Type B pancreatic cell (in vitro differentiated cells): ENCODE results near the gene KRT36. TPM values are rescaled to one million over a fixed set of nuclear protein-coding genes. Genes with fewer than 3 reads are reported as not detected.

Experiments used
- DNase-seq: peaks from one replicate; pipeline ENCODE4 v3.0.0; 2021; ENCODE audit warnings: mixed read lengths; ENCODE audit not compliant: unreplicated experiment; ENCODE audit errors: extremely low spot score
- H3K27ac Mint-ChIP-seq: 2 replicates; pipeline ENCODE4 v1.8.0; 2021; ENCODE audit warnings: mild to moderate bottlenecking, mixed read lengths
- H3K27me3 Mint-ChIP-seq: 2 replicates; pipeline ENCODE4 v1.8.0; 2021; ENCODE audit warnings: mixed read lengths
- H3K36me3 Mint-ChIP-seq: 2 replicates; pipeline ENCODE4 v1.8.0; 2021; ENCODE audit warnings: mixed read lengths
- H3K4me1 Mint-ChIP-seq: one replicate; pipeline ENCODE4 v1.8.0; 2021; ENCODE audit warnings: mixed read lengths; ENCODE audit not compliant: unreplicated experiment
- H3K4me3 Mint-ChIP-seq: 2 replicates; pipeline ENCODE4 v1.8.0; 2021; ENCODE audit warnings: mild to moderate bottlenecking, mixed read lengths
- H3K9me3 Mint-ChIP-seq: 2 replicates; pipeline ENCODE4 v1.8.0; 2021; ENCODE audit warnings: mixed read lengths
- total RNA-seq: library from RNA; stranded (reverse); gene quantifications from 2 replicates; pipeline ENCODE4 v1.2.1, GENCODE V29; 2021; ENCODE audit warnings: low replicate concordance
- TF ChIP-seq, protein P1 (sequence below): fragments of 200-600 bp; sonication (generic); conservative IDR thresholded peaks from 2 replicates; pipeline ENCODE4 v1.5.0; 2021; ENCODE audit warnings: antibody characterized with exemption, mild to moderate bottlenecking

KRT36 gene
- total RNA-seq, 1 donor from 2014 or later: 0.17 TPM

DNA sequence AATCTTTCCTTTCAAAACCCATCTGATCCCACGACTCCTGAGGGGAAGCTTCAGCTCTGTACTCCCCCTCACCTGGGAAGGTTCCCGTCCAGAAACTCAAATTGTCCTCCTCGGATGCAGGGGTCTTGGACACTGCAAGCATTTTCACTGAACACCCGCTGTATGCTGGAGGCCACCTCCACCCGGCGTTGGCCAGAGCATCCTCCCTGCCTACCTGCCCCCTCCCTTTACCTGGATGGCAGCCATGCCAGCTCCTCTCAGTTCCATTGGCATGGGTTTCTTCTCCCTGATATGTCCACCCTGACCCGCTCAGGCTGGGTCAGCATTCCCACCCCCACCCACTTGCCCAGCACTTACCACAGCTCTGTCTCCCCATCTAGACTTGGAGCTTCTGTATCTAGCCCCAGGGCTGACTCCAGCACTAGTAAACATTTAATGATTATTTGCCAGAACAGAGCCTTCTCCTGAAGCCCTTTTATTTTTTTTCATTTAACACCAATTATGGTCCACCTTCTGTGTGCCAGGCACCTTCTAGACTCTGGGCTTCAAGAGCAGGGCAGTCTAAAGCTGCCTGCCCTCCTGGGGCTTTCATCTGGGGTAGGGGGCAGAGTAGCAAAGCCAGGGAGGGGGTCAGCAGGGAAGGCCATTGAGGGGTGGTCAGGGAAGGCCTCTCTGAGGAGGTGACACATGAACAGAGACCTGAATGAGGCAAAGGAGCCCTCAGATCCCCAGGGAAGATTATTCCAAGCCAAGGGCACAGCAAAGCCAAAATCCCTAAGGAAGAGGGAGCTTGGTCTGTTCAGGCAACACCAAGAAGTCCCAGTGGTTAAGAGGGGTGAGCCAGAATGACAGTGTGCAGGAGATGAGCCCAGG lies 47.3 kb upstream of the KRT36 start:
- TF ChIP-seq, protein P1, sequence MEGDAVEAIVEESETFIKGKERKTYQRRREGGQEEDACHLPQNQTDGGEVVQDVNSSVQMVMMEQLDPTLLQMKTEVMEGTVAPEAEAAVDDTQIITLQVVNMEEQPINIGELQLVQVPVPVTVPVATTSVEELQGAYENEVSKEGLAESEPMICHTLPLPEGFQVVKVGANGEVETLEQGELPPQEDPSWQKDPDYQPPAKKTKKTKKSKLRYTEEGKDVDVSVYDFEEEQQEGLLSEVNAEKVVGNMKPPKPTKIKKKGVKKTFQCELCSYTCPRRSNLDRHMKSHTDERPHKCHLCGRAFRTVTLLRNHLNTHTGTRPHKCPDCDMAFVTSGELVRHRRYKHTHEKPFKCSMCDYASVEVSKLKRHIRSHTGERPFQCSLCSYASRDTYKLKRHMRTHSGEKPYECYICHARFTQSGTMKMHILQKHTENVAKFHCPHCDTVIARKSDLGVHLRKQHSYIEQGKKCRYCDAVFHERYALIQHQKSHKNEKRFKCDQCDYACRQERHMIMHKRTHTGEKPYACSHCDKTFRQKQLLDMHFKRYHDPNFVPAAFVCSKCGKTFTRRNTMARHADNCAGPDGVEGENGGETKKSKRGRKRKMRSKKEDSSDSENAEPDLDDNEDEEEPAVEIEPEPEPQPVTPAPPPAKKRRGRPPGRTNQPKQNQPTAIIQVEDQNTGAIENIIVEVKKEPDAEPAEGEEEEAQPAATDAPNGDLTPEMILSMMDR: no peak
- Mint-ChIP-seq H3K27ac (peak overlapping the region; percentile 65), H3K36me3 (no peaks in the 10 kb centered on the region), H3K9me3 (no peaks in the 10 kb centered on the region), H3K4me3 (peak overlapping the region; percentile 15), H3K4me1 (peaks cover 37% of the 10 kb centered on the region), H3K27me3 (peaks cover 7% of the 10 kb centered on the region)
- DNase-seq: no peak

DNA sequence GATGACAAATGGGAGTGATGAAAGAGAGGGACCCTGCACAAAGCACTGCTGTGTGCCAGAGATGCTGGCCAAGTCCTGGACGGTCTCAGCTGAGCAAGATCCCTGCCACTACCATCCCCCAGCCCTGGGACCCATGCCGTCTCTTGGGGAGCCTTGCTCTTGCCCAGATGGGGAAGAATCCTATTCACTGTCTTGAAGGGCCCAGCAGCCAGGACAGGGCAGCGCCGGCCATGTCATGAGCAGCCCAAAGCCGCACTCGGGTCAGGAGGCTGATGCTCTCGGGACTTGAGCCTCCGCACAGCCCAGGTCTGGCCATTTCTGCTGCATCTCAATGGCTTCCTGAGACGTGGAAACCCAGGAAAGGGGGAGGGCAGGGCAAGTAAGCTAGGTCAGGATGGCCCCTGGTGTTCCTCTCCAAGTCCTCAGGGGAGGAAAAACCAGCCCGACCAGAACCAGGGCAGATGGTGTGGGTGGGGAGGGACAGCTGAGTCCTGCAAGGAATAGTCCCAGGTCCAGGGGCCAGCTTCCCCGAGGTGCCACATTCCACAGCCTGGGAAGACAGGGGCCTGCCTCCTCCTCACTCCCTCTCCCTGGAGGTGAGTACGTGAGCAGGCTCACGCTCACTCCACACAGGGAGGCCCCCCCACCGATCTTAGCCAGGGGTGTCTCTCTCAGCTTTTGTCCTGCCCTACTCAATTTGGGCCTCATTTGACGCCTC lies 46.2 kb upstream of the KRT36 start:
- DNase-seq: no peak
- no peak overlapping the region for H3K27ac Mint-ChIP-seq
- H3K4me1 Mint-ChIP-seq: peaks cover 33% of the 10 kb centered on the region
- peak overlapping the region; percentile 30 for H3K4me3 Mint-ChIP-seq
- TF ChIP-seq, protein P1: no peak
- H3K27me3 Mint-ChIP-seq: peaks cover 7% of the 10 kb centered on the region
- H3K9me3 Mint-ChIP-seq: no peaks in the 10 kb centered on the region
- H3K36me3 Mint-ChIP-seq: no peaks in the 10 kb centered on the region

DNA sequence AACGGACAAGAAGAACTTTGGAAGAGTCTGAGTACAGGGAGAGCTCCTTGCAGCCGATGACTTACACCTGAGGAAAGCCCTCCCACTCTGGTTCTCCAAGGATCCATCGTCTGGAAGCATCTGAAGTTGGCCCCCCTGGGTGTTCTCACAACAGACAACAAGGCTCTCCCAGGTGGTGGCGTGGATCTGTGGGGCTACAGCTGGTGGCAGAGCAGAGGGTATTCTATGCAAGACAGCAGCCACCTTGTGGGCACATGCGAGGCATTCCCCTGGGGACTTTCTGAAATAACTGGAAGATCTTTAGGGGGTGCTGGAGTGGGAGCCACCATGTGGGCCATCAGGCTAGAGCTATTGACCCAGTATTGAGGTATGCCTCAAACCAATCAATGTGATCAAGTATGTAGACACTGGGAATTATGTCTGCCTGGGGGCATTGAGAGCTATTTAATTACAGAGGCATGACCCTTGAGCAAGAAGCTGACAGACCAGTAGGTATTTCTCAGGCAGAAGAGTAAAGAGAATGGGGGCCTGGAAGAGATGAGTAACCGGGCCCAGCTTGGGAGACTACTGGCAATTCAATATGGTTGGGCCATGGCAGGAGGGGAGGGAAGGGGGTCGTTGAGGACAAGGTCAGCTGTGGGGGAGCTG lies 45.3 kb upstream of the KRT36 start:
- Mint-ChIP-seq H3K4me1 (peaks cover 30% of the 10 kb centered on the region), H3K27ac (no peak overlapping the region), H3K9me3 (no peaks in the 10 kb centered on the region), H3K36me3 (no peaks in the 10 kb centered on the region), H3K4me3 (peak overlapping the region; percentile 30), H3K27me3 (peaks cover 7% of the 10 kb centered on the region)
- TF ChIP-seq, protein P1: no peak
- DNase-seq: no peak

DNA sequence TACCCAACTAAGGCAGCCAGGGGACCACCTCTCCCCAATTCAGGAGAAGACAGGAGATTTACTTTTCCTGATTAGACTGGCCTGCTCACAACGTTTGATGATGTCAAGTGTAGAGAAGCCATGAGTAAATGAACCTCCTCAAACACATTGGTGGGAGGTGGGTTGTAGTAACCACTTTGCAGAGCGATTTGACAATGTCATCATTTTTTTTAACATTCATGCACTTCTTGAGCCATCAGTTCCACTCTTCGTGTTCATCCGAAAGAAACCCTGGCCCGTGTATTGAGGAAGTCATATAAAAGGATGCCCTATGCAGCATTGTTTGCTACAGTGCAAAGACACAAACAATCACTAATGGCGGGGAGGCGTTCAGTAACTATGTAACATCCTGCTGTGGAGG lies 43.9 kb upstream of the KRT36 start:
- no peak for DNase-seq
- TF ChIP-seq, protein P1: no peak
- Mint-ChIP-seq H3K27me3 (peaks cover 19% of the 10 kb centered on the region), H3K27ac (no peak overlapping the region), H3K9me3 (no peaks in the 10 kb centered on the region), H3K4me1 (peaks cover 34% of the 10 kb centered on the region), H3K4me3 (no peak overlapping the region), H3K36me3 (no peaks in the 10 kb centered on the region)

DNA sequence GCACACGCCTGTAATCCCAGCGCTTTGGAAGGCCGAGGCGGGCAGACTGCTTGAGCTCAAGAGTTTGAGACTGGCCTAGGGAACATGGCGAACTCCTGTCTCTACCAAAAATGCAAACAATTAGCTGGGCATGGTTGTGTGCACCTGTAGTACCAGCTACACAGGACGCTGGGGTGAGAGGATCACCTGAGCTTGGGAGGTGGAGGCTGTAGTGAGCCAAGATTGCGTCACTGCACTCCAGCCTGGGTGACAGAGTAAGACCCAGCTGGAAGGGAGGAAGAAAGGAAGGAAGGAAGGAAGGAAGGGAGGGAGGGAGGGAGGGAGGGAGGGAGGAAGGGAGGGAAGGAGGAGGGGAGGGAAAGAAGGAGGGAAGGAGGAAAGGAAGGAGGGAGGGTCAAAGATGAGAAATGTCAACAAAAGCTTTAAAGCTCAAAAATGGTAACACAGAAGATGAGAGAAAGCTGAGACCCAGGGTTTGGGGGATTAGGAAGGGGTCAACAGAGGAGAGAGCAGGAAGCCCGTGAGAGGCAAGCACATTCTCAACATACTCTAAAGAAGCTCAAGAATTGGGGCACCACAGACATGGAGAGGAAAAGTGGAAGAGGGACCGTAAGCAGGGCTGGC lies 43.3 kb upstream of the KRT36 start:
- Mint-ChIP-seq H3K4me3 (no peak overlapping the region), H3K9me3 (no peaks in the 10 kb centered on the region), H3K4me1 (peaks cover 34% of the 10 kb centered on the region), H3K27me3 (peaks cover 24% of the 10 kb centered on the region), H3K36me3 (no peaks in the 10 kb centered on the region), H3K27ac (peak overlapping the region; percentile 64)
- TF ChIP-seq, protein P1: no peak
- DNase-seq: no peak
